ENCODE measurements around the gene NFIA.

DNA sequence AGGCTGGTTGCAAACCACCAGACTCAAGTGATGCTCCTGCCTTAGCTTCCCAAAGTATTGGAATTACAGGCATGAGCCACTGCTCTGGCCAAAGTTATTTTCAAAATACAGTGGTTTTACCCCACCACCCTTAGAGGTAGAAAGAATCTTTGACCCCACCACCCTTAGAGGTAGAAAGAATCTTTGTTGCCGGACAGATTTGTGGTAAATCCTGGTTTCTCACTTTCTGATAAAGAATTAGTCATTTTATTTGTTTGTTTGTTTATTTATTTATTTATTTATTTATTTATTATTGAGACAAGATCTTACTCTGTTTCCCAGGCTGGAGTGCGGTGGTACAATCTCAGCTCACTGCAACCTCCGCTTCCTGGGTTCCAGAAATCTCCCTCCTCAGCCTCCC, 55.9 kb downstream of the NFIA start:
- TF ChIP-seq, protein P1, sequence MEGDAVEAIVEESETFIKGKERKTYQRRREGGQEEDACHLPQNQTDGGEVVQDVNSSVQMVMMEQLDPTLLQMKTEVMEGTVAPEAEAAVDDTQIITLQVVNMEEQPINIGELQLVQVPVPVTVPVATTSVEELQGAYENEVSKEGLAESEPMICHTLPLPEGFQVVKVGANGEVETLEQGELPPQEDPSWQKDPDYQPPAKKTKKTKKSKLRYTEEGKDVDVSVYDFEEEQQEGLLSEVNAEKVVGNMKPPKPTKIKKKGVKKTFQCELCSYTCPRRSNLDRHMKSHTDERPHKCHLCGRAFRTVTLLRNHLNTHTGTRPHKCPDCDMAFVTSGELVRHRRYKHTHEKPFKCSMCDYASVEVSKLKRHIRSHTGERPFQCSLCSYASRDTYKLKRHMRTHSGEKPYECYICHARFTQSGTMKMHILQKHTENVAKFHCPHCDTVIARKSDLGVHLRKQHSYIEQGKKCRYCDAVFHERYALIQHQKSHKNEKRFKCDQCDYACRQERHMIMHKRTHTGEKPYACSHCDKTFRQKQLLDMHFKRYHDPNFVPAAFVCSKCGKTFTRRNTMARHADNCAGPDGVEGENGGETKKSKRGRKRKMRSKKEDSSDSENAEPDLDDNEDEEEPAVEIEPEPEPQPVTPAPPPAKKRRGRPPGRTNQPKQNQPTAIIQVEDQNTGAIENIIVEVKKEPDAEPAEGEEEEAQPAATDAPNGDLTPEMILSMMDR (IDR thresholded peaks at IDR 0.05) = no peak
- no peak for TF ChIP-seq EZH2 (IDR thresholded peaks at IDR 0.05; ENCODE audit: borderline replicate concordance, insufficient read depth, low read depth, low read length, poor library complexity, severe bottlenecking)

Data from B cell (primary cell).